OCI-LY3 (cell line): ENCODE measurements around the gene SV2B.

ENCODE experiments used
- CTCF ChIP-seq: fragments of 200-600, 300-600 bp; sonication (generic); IDR thresholded peaks from 2 replicates; pipeline ENCODE4 v1.5.1; 2014; ENCODE audit warnings: antibody characterized with exemption, low read length, low read depth
- EZH2phosphoT487 ChIP-seq: fragments of 200-600 bp; shearing (Covaris generic); IDR thresholded peaks from 2 replicates; pipeline ENCODE4 v1.6.1; 2018; ENCODE audit warnings: antibody characterized with exemption, mixed run types, low read depth

GRCh38 chr15:91246998-91247397, 146.9 kb downstream of the SV2B start:
- TF ChIP-seq CTCF (no peak), EZH2phosphoT487 (no peak)
